Putamen (tissue), 1 donor: ENCODE data around the gene STIM1.
"Not testable (repeated sequence)": the region's sequence is repeated elsewhere in the genome, so short reads cannot be mapped to it uniquely, and the experiment has no call there.

Experiments used
- DNase-seq: peaks from one replicate; pipeline ENCODE4 v3.0.0-alpha.2; 2016; ENCODE audit warnings: low spot score

Gene STIM1

DNA sequence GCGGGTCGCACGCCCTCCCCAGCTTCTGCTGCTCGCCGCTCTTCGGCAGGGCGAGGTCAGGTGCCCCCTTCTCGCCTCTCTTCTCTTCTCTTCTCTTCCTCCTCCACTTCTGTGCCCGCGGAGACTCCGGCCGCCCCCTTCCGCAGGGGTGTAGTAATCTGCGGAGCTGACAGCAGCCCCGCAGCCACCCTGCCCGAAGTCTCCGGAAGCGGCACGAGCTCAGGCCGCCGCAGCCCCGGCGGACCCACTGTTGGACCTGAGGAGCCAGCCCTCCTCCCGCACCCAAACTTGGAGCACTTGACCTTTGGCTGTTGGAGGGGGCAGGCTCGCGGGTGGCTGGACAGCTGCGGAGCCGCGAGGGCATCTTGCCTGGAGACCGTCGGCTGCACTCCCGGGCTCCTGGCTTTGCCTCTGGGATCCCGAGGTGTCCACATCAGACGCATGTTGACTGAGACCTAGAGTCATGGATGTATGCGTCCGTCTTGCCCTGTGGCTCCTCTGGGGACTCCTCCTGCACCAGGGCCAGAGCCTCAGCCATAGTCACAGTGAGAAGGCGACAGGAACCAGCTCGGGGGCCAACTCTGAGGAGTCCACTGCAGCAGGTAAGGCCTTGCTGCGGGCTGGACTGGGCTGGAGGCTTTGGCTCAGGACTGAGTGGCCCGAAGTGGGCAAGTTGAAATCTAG is 486 bp downstream of the STIM1 start:
- DNase-seq, result no peak

DNA sequence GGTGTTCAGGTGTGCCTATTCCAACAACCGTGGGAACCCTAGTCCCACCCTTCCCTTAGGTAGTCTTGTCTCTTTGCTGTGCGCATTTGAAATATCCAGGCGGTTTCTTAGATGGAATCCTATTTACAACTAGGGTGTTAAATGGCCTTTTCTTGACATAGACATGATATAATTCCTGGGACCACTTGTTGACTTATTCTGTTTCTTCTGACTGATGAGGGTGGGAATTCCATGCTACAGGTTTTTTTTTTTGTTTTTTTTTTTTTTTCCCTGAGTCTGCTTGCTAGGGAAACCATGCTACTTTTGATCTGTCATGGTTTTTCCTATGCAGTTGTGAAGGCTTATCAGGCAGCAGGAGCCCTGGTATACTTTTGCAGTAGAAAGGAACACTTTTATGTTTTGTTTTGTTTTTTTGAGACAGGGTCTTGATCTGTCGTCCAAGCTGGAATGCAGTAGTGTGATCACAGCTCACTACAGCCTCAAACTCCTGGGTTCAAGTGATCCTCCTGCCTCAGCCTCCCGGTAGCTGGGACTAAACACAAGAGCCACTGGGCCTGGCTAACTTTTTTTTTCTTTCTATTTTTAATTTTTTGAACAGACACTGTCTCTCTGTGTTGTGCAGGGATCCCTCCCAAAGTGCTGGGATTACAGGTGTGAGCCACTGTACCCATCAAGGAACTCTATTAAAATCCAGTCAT is 1.5 kb downstream of the STIM1 start:
- no peak for DNase-seq

GRCh38 chr11:3857628-3858027 is 2.2 kb downstream of the STIM1 start:
- no peak for DNase-seq

DNA sequence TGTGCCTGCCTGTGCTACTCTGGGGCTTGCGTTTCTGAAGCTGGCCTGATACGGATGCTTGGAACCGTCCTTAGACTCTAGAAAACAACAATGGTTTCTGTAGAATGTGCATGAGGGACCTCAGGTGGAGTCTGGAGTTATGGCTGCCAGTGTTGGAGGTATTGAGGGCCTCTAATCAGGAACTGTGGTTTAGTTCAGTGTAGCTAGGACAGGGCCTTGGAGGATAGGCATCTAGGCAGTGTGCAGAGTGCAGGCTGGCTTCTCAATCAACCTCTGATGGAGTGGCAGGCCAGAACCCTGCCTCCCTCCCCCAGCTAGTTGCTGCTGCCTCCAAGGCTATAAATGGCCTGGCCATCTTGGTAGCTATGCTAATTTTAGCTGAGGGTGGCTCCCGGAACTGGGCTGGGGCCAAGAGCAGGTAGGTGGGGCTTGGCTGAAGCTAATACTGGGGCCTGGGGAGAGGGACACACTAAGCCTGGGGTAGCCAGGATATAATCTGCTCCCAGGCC is 4.0 kb downstream of the STIM1 start:
- DNase-seq, result no peak

DNA sequence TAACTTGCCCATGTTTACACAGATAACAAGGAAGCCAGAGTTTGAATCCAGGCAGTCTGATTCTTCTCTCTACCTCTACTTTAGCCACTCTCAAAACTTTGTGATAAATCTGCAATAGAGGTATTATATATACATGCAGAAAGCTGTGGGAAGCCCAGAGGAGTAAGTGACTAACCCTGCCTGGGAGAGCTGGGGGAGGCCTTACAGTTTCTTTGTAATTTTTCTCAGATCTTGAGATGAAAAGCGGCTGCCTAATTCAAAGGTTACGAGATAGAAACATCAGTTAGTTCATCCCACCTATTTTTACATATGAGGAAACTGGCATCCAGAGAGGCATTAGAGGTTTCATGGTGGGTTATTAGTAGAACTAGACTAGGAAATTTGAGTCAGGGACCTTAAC is 4.9 kb downstream of the STIM1 start:
- DNase-seq, result no peak

- DNase-seq, result not testable (repeated sequence)
Observed at GRCh38 chr11:3860898-3861393, 5.5 kb downstream of the STIM1 start.

DNA sequence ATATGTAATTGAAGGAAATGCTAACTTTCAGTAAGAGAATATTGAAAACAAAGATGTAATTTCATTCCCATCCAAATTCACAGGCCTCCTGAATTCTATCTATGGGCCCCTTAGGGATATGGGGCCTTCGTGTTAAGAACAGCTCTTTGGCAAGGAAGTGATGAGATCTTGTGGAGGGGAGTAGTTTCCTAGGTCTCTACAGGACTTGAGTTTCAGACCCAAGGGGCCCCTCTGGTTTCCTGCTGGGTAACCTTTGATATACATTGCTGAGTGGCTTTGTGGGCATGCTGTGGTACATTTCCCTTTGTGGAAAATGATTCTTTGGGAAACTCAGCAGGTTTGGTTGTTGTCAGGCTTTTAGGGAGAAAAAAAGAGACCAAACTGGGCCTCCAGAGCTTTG is 6.2 kb downstream of the STIM1 start:
- DNase-seq, result no peak

GRCh38 chr11:3865388-3866193 is 10.1 kb downstream of the STIM1 start:
- DNase-seq, result no peak

DNA sequence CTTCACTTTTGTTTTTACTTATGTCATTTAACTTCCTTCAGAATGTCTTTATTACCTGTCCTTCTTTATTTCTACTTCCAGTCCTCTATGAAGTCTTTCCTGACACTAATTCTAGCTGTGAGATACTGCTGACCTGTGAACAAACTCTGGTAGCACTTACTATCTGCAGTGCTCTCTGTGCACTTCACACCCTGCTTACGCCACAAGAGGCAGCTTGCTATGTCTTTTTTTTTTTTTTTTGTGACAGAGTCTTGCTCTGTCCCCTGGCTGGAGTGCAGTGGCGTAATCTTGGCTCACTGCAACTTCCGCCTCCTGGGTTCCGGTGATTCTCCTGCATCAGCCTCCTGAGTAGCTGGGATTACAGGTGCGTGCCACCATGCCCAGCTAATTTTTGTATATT is 10.7 kb downstream of the STIM1 start:
- no peak for DNase-seq

DNA sequence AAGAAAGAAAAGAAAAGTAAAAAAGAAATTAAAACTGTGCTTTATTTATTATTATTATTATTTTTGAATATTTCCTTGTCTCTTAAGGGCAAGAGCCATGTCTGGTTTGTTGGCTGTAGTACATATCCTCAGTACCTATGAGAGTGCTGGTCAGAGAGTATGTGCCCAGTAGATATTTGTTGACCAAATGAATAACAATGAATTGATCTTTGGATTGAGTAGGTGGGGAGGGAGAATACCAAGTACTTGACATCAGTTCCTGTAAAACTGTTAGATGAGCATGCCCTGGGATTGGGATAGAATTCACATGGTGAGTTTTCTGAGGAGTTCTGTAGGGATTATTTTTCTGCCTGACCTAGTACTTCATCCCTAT is 11.4 kb downstream of the STIM1 start:
- no peak for DNase-seq

- no peak for DNase-seq
Observed at GRCh38 chr11:3867209-3868091, 12.0 kb downstream of the STIM1 start.

DNA sequence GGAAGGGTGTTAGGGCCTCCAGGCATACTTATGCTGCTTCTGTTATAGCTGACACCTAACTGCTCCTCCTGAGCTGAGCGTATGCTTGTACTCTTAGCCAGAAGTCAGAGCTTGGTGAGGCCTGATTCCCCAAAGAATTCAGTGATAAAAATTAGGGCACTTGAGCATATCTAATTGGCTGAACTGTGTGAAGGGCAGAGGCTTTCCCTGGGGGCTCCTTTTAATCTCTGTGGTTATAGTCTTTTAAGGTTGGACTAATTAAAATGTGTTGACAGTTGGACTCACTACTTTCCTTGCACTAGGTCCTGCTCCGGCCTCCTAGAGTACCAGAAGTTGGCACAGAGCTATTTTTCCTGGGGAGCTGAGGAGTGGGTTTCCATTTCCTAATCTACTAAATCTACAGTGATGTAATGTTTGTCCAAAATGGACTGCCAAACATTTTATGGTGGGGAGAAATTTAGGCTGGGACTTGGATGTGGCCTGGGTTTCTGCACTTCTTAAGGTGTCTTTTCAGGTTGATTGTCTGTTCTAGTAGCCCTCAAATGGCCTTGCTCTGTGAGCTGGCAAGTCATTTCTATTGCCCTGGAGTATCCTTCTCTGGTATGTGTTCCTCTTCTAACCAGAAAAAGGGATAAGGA is 18.4 kb downstream of the STIM1 start:
- no peak for DNase-seq

- no peak for DNase-seq
Observed at GRCh38 chr11:3876613-3877012, 21.1 kb downstream of the STIM1 start.

DNA sequence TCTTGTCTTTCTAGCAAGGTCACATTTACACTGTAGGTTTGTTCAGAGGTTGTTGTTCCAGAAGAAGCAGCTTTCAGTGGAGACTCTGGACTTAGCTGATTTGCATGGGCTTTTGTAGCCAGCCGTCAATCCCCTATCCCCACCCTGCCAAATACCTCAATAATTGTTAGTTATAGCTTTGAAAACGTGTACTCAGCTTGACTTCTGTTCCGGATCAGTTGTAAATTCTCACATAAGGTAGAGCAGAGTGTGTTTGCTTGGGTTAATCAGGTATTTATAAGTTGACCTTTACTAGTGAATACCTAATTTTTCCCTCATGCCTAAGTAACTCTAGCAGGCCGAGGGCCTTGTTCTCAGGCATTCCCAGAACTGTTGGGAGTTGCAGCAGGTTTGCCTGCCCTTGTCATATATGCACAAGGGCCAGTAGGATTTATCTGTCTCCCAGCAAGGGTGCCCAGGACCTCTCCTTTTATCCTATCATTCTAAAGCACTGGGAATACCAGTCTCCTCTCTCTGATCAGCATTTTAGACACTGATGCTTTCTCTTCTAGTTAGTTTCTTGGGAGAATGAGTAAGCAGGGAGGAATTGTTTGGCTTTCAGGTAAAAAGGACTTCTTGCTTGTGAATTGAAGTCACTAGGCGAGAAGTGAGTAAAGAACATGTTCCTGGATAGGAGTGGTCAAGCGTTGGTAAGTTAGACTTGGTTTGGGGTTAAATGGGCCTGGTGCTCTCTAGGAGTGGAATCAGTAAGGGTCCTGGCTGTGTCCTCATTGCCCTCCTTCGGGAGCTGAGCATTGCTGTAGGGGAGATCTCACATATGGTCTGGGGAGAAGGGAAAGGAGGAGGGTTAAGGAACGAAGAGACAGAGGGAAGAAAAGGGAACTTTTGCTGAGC is 22.1 kb downstream of the STIM1 start:
- no peak for DNase-seq

DNA sequence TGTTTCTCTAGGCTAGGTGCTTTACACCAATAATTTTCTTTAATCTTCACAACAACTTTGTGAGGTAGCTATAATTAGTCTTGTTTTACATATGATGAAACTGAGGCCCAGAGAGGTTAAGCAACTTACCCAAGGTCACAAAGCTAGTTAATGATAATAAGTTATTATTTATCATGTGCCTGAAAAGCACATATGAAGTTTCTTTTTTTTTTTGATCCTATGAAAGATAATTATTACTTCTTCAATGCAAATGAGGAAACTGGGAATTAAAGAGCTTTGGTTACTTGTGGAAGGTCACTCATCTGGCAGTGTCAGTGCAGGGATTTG is 22.8 kb downstream of the STIM1 start:
- no peak for DNase-seq

- no peak for DNase-seq
Observed at GRCh38 chr11:3879216-3879966, 23.9 kb downstream of the STIM1 start.

DNA sequence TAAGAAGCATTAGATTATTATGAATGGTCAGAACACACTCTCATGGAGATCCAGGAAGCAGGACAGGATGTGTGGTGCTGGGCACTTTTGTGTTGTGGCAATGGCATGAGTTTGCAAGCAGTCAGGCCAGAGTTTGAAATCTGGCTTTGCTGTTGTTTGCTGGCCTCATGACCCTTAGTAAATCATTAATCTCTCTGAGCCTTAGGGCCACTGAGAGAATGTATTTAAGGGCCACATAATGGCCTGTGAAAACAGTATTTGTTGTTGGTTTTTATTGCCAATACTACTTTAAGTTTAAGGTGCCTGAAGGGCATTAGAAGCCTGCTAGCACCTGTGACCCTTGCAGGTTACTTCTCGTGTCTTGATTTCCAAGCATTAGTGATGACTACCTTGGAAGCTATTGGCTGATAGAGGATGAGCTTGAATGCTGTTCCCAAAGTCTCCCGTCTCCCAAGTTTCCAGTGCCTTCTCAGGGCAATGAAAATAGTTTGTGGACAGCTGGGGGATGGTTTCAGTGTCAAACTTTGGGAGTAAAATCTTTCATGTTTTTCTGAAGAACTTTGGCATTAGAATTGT is 24.6 kb downstream of the STIM1 start:
- no peak for DNase-seq

GRCh38 chr11:3880724-3881123 is 25.3 kb downstream of the STIM1 start:
- DNase-seq, result no peak

- DNase-seq, result no peak
Observed at GRCh38 chr11:3882655-3883054, 27.2 kb downstream of the STIM1 start.
